BE2C (cell line): ENCODE results near the gene ZDHHC14.
"Not testable (repeated sequence)": the region's sequence is repeated elsewhere in the genome, so short reads cannot be mapped to it uniquely, and the experiment has no call there.

ENCODE experiments used
- DNase-seq: peaks from one replicate; pipeline ENCODE4 v3.0.0-alpha.2; 2020
- H3K27me3 ChIP-seq: fragments of 250-450 bp; sonication (Bioruptor Pico); 2 replicates; pipeline ENCODE4 v1.5.1; 2020; ENCODE audit warnings: mild to moderate bottlenecking
- H3K36me3 ChIP-seq: fragments of 250-450 bp; sonication (Bioruptor Pico); 2 replicates; pipeline ENCODE4 v1.5.1; 2020; ENCODE audit warnings: mild to moderate bottlenecking
- H3K4me1 ChIP-seq: fragments of 250-450 bp; sonication (Bioruptor Pico); 2 replicates; pipeline ENCODE4 v1.5.1; 2020
- H3K4me3 ChIP-seq: 2 replicates; pipeline ENCODE4 v1.5.1; 2011; ENCODE audit warnings: low read depth, low read length
- H3K9me3 ChIP-seq: fragments of 250-450 bp; sonication (Bioruptor Pico); 2 replicates; pipeline ENCODE4 v1.5.1; 2020
- TF ChIP-seq, protein P1 (sequence below): IDR thresholded peaks from 2 replicates; pipeline ENCODE4 v1.5.1; 2012; ENCODE audit warnings: mild to moderate bottlenecking, low read depth, low read length

Gene ZDHHC14

DNA sequence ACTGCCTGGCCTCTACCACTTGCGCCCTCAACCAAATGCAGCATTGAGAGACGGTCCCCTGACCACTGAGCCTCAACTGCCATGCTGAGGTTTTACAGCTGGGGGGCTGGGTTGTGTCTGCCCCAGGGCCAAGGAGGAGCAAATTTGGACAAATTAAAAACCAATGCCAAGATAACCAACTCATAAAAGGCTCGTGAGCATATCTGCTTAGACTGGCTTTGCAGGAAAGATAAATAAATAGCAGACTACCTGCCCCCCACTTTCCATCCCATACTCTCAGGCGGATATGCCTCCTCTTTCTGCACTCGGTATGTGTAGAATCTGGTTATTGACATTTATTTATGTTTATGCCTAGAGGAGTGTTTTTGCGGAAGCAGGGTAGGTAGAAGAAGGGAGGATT is 76.8 kb downstream of the ZDHHC14 start:
- TF ChIP-seq, protein P1, sequence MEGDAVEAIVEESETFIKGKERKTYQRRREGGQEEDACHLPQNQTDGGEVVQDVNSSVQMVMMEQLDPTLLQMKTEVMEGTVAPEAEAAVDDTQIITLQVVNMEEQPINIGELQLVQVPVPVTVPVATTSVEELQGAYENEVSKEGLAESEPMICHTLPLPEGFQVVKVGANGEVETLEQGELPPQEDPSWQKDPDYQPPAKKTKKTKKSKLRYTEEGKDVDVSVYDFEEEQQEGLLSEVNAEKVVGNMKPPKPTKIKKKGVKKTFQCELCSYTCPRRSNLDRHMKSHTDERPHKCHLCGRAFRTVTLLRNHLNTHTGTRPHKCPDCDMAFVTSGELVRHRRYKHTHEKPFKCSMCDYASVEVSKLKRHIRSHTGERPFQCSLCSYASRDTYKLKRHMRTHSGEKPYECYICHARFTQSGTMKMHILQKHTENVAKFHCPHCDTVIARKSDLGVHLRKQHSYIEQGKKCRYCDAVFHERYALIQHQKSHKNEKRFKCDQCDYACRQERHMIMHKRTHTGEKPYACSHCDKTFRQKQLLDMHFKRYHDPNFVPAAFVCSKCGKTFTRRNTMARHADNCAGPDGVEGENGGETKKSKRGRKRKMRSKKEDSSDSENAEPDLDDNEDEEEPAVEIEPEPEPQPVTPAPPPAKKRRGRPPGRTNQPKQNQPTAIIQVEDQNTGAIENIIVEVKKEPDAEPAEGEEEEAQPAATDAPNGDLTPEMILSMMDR: no peak
- Histone ChIP-seq H3K27me3 (no peaks in the 10 kb centered on the region), H3K9me3 (no peaks in the 10 kb centered on the region), H3K36me3 (no peaks in the 10 kb centered on the region), H3K4me3 (no peak overlapping the region), H3K4me1 (no peaks in the 10 kb centered on the region)
- no peak for DNase-seq

- Histone ChIP-seq H3K36me3 (no peaks in the 10 kb centered on the region), H3K9me3 (no peaks in the 10 kb centered on the region), H3K4me3 (no peak overlapping the region), H3K27me3 (no peaks in the 10 kb centered on the region), H3K4me1 (no peaks in the 10 kb centered on the region)
- TF ChIP-seq, protein P1: no peak
- DNase-seq: no peak
Observed at GRCh38 chr6:157459327-157459726, 78.3 kb downstream of the ZDHHC14 start.

GRCh38 chr6:157460182-157460999 is 79.4 kb downstream of the ZDHHC14 start:
- TF ChIP-seq, protein P1: no peak
- Histone ChIP-seq H3K9me3 (no peaks in the 10 kb centered on the region), H3K4me1 (no peaks in the 10 kb centered on the region), H3K27me3 (no peaks in the 10 kb centered on the region), H3K4me3 (no peak overlapping the region), H3K36me3 (no peaks in the 10 kb centered on the region)
- no peak for DNase-seq

GRCh38 chr6:157461000-157461915 is 80.3 kb downstream of the ZDHHC14 start:
- H3K9me3 ChIP-seq: no peaks in the 10 kb centered on the region
- H3K36me3 ChIP-seq: no peaks in the 10 kb centered on the region
- H3K4me3 ChIP-seq: no peak overlapping the region
- TF ChIP-seq, protein P1: no peak
- H3K4me1 ChIP-seq: no peaks in the 10 kb centered on the region
- H3K27me3 ChIP-seq: no peaks in the 10 kb centered on the region
- DNase-seq: no peak

DNA sequence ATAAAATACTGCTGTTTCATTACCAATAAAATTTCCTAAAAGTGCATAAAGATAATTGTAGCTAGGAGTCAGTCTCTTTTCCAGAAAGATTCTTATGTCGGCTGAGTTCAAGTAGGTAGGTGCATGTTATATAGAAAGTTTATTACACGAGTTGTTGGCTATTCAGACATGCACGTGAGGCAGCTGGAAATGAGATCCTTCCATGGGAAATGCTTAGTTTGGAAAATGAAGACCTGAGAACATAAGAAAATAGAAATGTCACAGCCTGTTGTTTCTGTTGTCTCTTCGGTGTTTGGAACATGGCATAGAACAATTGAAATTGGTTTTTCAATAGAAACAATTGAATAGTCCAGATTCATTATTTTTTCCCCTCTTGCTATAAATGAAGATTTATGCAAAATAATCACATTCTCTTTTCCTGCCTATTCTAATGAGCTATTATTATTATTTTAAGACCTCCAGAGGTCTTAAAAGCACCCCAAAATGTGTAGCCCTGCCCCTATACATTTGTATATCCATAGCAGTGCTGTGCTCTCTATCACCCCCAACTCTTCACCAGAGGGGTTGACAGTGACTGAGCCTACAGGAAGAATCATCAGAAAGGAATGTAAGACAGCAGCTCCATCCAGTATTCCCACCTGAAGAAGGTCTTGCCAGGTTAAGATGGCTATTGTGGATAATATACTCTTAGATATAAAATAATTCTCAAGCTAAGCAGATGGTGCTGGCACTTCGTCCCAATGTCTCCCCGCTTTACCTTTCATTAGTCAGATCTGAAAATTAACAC is 82.2 kb downstream of the ZDHHC14 start:
- DNase-seq: no peak
- TF ChIP-seq, protein P1: no peak
- Histone ChIP-seq H3K27me3 (no peaks in the 10 kb centered on the region), H3K36me3 (no peaks in the 10 kb centered on the region), H3K4me3 (no peak overlapping the region), H3K9me3 (no peaks in the 10 kb centered on the region), H3K4me1 (no peaks in the 10 kb centered on the region)

GRCh38 chr6:157463743-157464135 is 82.7 kb downstream of the ZDHHC14 start:
- not testable (repeated sequence) for H3K36me3 ChIP-seq, H3K9me3 ChIP-seq, H3K27me3 ChIP-seq, DNase-seq, H3K4me3 ChIP-seq, H3K4me1 ChIP-seq
